ENCODE measurements around the gene PDCD1. TPM values are rescaled to one million over a fixed set of nuclear protein-coding genes. Genes with fewer than 3 reads are reported as not detected.

PDCD1 gene
- total RNA-seq, 2 experiments from 2014 or later: 5.4 to 6.6 TPM

GRCh38 chr2:241891315-241891987, 32.8 kb upstream of the PDCD1 start:
- Mint-ChIP-seq H3K27me3 (no peaks in the 10 kb centered on the region), H3K36me3 (peaks cover 25% of the 10 kb centered on the region), H3K4me1 (peaks cover 6% of the 10 kb centered on the region), H3K9me3 (peaks cover 8% of the 10 kb centered on the region), H3K4me3 (no peak overlapping the region), H3K27ac (no peak overlapping the region)
- ATAC-seq (ENCODE audit: low read depth): no peak
- DNase-seq: no peak
- POLR2A ChIA-PET: no interaction called here

- H3K4me3 Mint-ChIP-seq: no peak overlapping the region
- ATAC-seq (ENCODE audit: low read depth): no peak
These were observed 32.0 kb upstream of the PDCD1 start for GRCh38 chr2:241890524-241891235.

GRCh38 chr2:241888641-241889040, 29.9 kb upstream of the PDCD1 start:
- ATAC-seq (ENCODE audit: low read depth) (no peak), DNase-seq (no peak)
- Mint-ChIP-seq H3K36me3 (peaks cover 34% of the 10 kb centered on the region), H3K9me3 (peaks cover 6% of the 10 kb centered on the region), H3K27me3 (no peaks in the 10 kb centered on the region), H3K27ac (no peak overlapping the region), H3K4me1 (peaks cover 12% of the 10 kb centered on the region), H3K4me3 (no peak overlapping the region)
- POLR2A ChIA-PET: no interaction called here

More at GRCh38 chr2:241890524-241891235, 32.0 kb upstream of the PDCD1 start:
- POLR2A ChIA-PET: no interaction called here
- Mint-ChIP-seq H3K36me3 (peaks cover 27% of the 10 kb centered on the region), H3K9me3 (peaks cover 6% of the 10 kb centered on the region), H3K27me3 (no peaks in the 10 kb centered on the region), H3K4me1 (peaks cover 9% of the 10 kb centered on the region), H3K27ac (no peak overlapping the region)
- no peak for DNase-seq

- POLR2A ChIA-PET: no interaction called here
- H3K27me3 Mint-ChIP-seq: no peaks in the 10 kb centered on the region
- DNase-seq (no peak), ATAC-seq (ENCODE audit: low read depth) (no peak)
- peaks cover 39% of the 10 kb centered on the region for H3K36me3 Mint-ChIP-seq
- H3K4me3 Mint-ChIP-seq: no peak overlapping the region
- H3K27ac Mint-ChIP-seq: no peak overlapping the region
- peaks cover 15% of the 10 kb centered on the region for H3K4me1 Mint-ChIP-seq
- peaks cover 6% of the 10 kb centered on the region for H3K9me3 Mint-ChIP-seq
These were observed 29.3 kb upstream of the PDCD1 start for GRCh38 chr2:241887806-241888522.

- Mint-ChIP-seq H3K27ac (no peak overlapping the region), H3K27me3 (no peaks in the 10 kb centered on the region), H3K9me3 (peaks cover 6% of the 10 kb centered on the region), H3K36me3 (peaks cover 39% of the 10 kb centered on the region), H3K4me1 (peaks cover 23% of the 10 kb centered on the region), H3K4me3 (no peak overlapping the region)
- POLR2A ChIA-PET: no interaction called here
- DNase-seq (no peak), ATAC-seq (ENCODE audit: low read depth) (no peak)
These were observed 28.2 kb upstream of the PDCD1 start for GRCh38 chr2:241886840-241887447.

GRCh38 chr2:241885946-241886643, 27.4 kb upstream of the PDCD1 start:
- Mint-ChIP-seq H3K9me3 (peaks cover 6% of the 10 kb centered on the region), H3K36me3 (peaks cover 39% of the 10 kb centered on the region), H3K27ac (no peak overlapping the region), H3K4me3 (no peak overlapping the region), H3K27me3 (no peaks in the 10 kb centered on the region), H3K4me1 (peaks cover 24% of the 10 kb centered on the region)
- POLR2A ChIA-PET: no interaction called here
- no peak for DNase-seq
- no peak for ATAC-seq (ENCODE audit: low read depth)

GRCh38 chr2:241885291-241885945, 26.7 kb upstream of the PDCD1 start:
- ATAC-seq (ENCODE audit: low read depth) (no peak), DNase-seq (no peak)
- no peak overlapping the region for H3K4me3 Mint-ChIP-seq
- H3K27ac Mint-ChIP-seq: no peak overlapping the region
- peaks cover 28% of the 10 kb centered on the region for H3K4me1 Mint-ChIP-seq
- peaks cover 6% of the 10 kb centered on the region for H3K9me3 Mint-ChIP-seq
- H3K27me3 Mint-ChIP-seq: no peaks in the 10 kb centered on the region
- H3K36me3 Mint-ChIP-seq: peaks cover 39% of the 10 kb centered on the region
- POLR2A ChIA-PET: no interaction called here

- Mint-ChIP-seq H3K4me1 (peaks cover 30% of the 10 kb centered on the region), H3K27me3 (no peaks in the 10 kb centered on the region), H3K4me3 (no peak overlapping the region), H3K27ac (no peak overlapping the region), H3K9me3 (peaks cover 6% of the 10 kb centered on the region), H3K36me3 (peaks cover 36% of the 10 kb centered on the region)
- POLR2A ChIA-PET: no interaction called here
- ATAC-seq (ENCODE audit: low read depth) (no peak), DNase-seq (no peak)
These were observed 26.2 kb upstream of the PDCD1 start for GRCh38 chr2:241884951-241885290.

GRCh38 chr2:241882091-241882625, 23.5 kb upstream of the PDCD1 start:
- peaks cover 16% of the 10 kb centered on the region for H3K36me3 Mint-ChIP-seq
- H3K4me1 Mint-ChIP-seq: peaks cover 25% of the 10 kb centered on the region
- H3K27me3 Mint-ChIP-seq: no peaks in the 10 kb centered on the region
- DNase-seq (no peak), ATAC-seq (ENCODE audit: low read depth) (peak; percentile 51)
- peak overlapping the region; percentile 87 for H3K4me3 Mint-ChIP-seq
- H3K27ac Mint-ChIP-seq: peak overlapping the region; percentile 95
- POLR2A ChIA-PET: interaction anchor here (1.3 to 1.8 kb wide), 2 partner anchors 14 to 195 kb away, joined by 4 to 5 read pairs; partner anchors contain the start of gene DTYMK
- no peaks in the 10 kb centered on the region for H3K9me3 Mint-ChIP-seq

- ATAC-seq (ENCODE audit: low read depth): no peak
- DNase-seq: no peak
- H3K4me3 Mint-ChIP-seq: peak overlapping the region; percentile 87
- peaks cover 22% of the 10 kb centered on the region for H3K4me1 Mint-ChIP-seq
- POLR2A ChIA-PET: interaction anchor here (0.7 to 1.8 kb wide), 5 partner anchors 12 to 194 kb away, joined by 3 to 5 read pairs (median 4); partner anchors contain the start of genes DTYMK and ING5
- H3K27me3 Mint-ChIP-seq: no peaks in the 10 kb centered on the region
- peak overlapping the region; percentile 95 for H3K27ac Mint-ChIP-seq
- no peaks in the 10 kb centered on the region for H3K9me3 Mint-ChIP-seq
- peaks cover 12% of the 10 kb centered on the region for H3K36me3 Mint-ChIP-seq
These were observed 21.8 kb upstream of the PDCD1 start for GRCh38 chr2:241880311-241881073.

GRCh38 chr2:241879326-241879725, 20.6 kb upstream of the PDCD1 start:
- Mint-ChIP-seq H3K4me1 (peaks cover 23% of the 10 kb centered on the region), H3K9me3 (no peaks in the 10 kb centered on the region), H3K27me3 (no peaks in the 10 kb centered on the region), H3K36me3 (peaks cover 5% of the 10 kb centered on the region), H3K27ac (no peak overlapping the region), H3K4me3 (no peak overlapping the region)
- DNase-seq (no peak), ATAC-seq (ENCODE audit: low read depth) (no peak)
- POLR2A ChIA-PET: interaction anchor here (0.8 to 1.5 kb wide), 3 partner anchors 12 to 193 kb away, joined by 3 to 6 read pairs (median 5); partner anchors contain the start of genes DTYMK and ING5
